K562 (cell line): ENCODE data around the gene SART3. TPM values are rescaled to one million over a fixed set of nuclear protein-coding genes. Genes with fewer than 3 reads are reported as not detected.

ENCODE experiments used
- GTF2A2 ChIP-seq: IDR thresholded peaks from 2 replicates; pipeline ENCODE4 v1.6.1; 2016; ENCODE audit warnings: mild to moderate bottlenecking, missing genetic modification characterization, missing compliant biosample characterization
- JUND ChIP-seq, 2 experiments: IDR thresholded peaks; 2 replicates in 1 of 2; 3 replicates in 1 of 2; pipeline ENCODE4 v1.6.1; 2011; ENCODE audit warnings: borderline replicate concordance in 2 of 2, low read depth in 2 of 2, low read length in 2 of 2, improper control_type of control experiment in 1 of 2, missing biosample characterization in 1 of 2, missing genetic modification characterization in 1 of 2, missing genetic modification reagents in 1 of 2
- MTA3 ChIP-seq: fragments of 450-650 bp; formaldehyde crosslinking; IDR thresholded peaks from 2 replicates; pipeline ENCODE4 v1.6.1; 2017; ENCODE audit warnings: mild to moderate bottlenecking, borderline replicate concordance
- NONO ChIP-seq, 2 experiments: fragments of 200-400 bp in 1 of 2; fragments of 450-650 bp in 1 of 2; formaldehyde crosslinking in 1 of 2; IDR thresholded peaks; 2 replicates each; pipeline ENCODE4 v1.6.1; 2017; ENCODE audit warnings: low read depth in 2 of 2, mild to moderate bottlenecking in 2 of 2, moderate library complexity in 2 of 2, low read length in 1 of 2
- NR2C2 ChIP-seq, 2 experiments: fragments of 200-800 bp in 1 of 2; sonication (Bioruptor generic) in 1 of 2; sonication (generic) in 1 of 2; formaldehyde crosslinking in 1 of 2; IDR thresholded peaks; 2 replicates each; pipeline versions ENCODE4 v1.6.1 to v1.8.0; 2016 to 2022; ENCODE audit warnings: mild to moderate bottlenecking in 1 of 2, missing compliant biosample characterization in 1 of 2, missing genetic modification characterization in 1 of 2, missing genetic modification reagents in 1 of 2
- NRF1 ChIP-seq, 2 experiments: fragments of 450-650 bp; IDR thresholded peaks in 1 of 2; conservative IDR thresholded peaks in 1 of 2; 2 replicates each; pipeline ENCODE4 v1.6.1; 2014; ENCODE audit warnings: mild to moderate bottlenecking in 2 of 2
- POLR2A ChIP-seq: fragments of 450-650 bp; conservative IDR thresholded peaks from 2 replicates; pipeline ENCODE4 v1.6.1; 2016
- RB1 ChIP-seq: fragments of 450-650 bp; IDR thresholded peaks from 2 replicates; pipeline ENCODE4 v1.6.1; 2017; ENCODE audit warnings: low read depth, mild to moderate bottlenecking
- TAF7 ChIP-seq: fragments of 450-650 bp; IDR thresholded peaks from 2 replicates; pipeline ENCODE4 v1.6.1; 2016; ENCODE audit warnings: missing genetic modification characterization, missing compliant biosample characterization
- ZNF174 ChIP-seq: fragments of 250-450 bp; sonication (Bioruptor Pico); IDR thresholded peaks from 2 replicates; pipeline ENCODE4 v1.4.0; 2020; ENCODE audit warnings: mild to moderate bottlenecking
- polyA plus RNA-seq, 8 experiments: library from polyadenylated mRNA; depleted of rRNA in 4 of 8; stranded (reverse) in 5 of 8; unstranded in 3 of 8; fragments of >200 nt; fragmentation: Nextera tagmentation in 2 of 8; fragmentation: Illumina TruSeq in 1 of 8; extraction: Ambion mirVana in 2 of 8; extraction: Trizol in 1 of 8; gene quantifications; 2 replicates each; pipeline versions ENCODE4 v1.2.1 to v1.2.3, GENCODE V29; 2011 to 2014; ENCODE audit warnings: inconsistent platforms in 1 of 8, missing spikeins in 1 of 8
- total RNA-seq, 7 experiments: library from RNA; depleted of rRNA in 6 of 7; stranded (reverse); fragments of >200 nt in 6 of 7; fragmentation: Illumina TruSeq in 2 of 7; extraction: Trizol in 2 of 7; gene quantifications; 2 replicates each; pipeline versions ENCODE4 v1.2.1 to v1.2.3, GENCODE V29; 2011 to 2021; ENCODE audit warnings: low replicate concordance in 1 of 7
- TF ChIP-seq, protein P1 (sequence below): fragments of 150-350 bp; conservative IDR thresholded peaks from 2 replicates; pipeline ENCODE4 v1.6.1; 2014; ENCODE audit warnings: low read length
- TF ChIP-seq, protein P2 (sequence below): sonication (generic); formaldehyde crosslinking; IDR thresholded peaks from 2 replicates; pipeline ENCODE4 v1.8.0; 2022; ENCODE audit warnings: missing genetic modification reagents, mild to moderate bottlenecking, moderate library complexity, borderline replicate concordance
- TF ChIP-seq, protein P3 (sequence below): fragments of 450-650 bp; IDR thresholded peaks from 2 replicates; pipeline ENCODE4 v1.6.1; 2016; ENCODE audit warnings: borderline replicate concordance
- TF ChIP-seq, protein P4 (sequence below), 2 experiments: IDR thresholded peaks; 2 replicates each; pipeline ENCODE4 v1.6.1; 2011; ENCODE audit warnings: borderline replicate concordance in 1 of 2, control low read depth in 1 of 2, low read depth in 1 of 2, low read length in 1 of 2, mild to moderate bottlenecking in 1 of 2, mixed read lengths in 1 of 2, moderate library complexity in 1 of 2; ENCODE audit not compliant: insufficient read depth in 1 of 2, insufficient read length in 1 of 2, poor library complexity in 1 of 2, severe bottlenecking in 1 of 2; ENCODE audit errors: extremely low read depth in 1 of 2
- TF ChIP-seq, protein P5 (sequence below): sonication (generic); formaldehyde crosslinking; IDR thresholded peaks from 2 replicates; pipeline ENCODE4 v1.8.0; 2022; ENCODE audit warnings: mild to moderate bottlenecking, missing genetic modification reagents, borderline replicate concordance

SART3 gene
- total and polyA plus RNA-seq, 9 of the 15 experiments (the other 6 are each of a cell fraction or from before 2014, with no cell fraction given): 8.9 to 167 (median 56.7) TPM

DNA sequence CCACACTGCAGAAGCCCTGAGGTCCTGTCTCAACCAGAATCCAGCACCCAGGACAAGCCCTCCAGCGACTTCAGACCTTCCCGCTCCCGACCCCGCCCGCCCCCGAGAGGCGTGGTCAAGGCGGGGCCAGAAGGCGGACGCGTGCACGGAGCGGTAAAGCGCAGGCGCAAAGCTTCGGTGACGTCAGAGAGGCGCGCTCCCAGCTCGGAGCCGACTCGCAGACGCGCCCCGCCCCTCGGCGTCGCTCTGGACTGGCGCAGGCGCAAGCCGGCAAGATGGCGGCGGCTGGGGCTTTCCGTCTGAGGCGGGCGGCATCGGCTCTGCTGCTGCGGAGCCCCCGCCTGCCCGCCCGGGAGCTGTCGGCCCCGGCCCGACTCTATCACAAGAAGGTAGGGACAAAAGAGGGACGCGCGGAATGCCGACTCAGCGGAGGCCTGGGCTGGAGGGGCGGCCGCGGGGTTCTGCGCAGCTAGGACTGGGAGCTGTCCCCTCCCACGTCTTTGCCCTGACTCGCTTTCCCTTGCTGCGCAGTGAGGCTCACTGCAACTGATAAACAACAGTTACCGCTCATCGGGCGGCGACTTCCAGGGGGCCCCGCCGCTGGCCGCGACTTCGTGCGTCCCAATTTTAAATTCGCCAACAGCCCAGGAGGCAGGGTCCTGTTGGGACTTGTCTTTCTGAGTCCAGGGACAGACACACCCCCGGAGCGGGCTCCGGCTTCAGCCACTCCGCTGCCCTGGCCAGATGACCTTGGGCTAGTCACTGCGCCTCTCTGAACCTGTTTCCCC lies 1.6 kb upstream of the SART3 start, which contains the start of gene ISCU (continued):
- TF ChIP-seq, protein P1, sequence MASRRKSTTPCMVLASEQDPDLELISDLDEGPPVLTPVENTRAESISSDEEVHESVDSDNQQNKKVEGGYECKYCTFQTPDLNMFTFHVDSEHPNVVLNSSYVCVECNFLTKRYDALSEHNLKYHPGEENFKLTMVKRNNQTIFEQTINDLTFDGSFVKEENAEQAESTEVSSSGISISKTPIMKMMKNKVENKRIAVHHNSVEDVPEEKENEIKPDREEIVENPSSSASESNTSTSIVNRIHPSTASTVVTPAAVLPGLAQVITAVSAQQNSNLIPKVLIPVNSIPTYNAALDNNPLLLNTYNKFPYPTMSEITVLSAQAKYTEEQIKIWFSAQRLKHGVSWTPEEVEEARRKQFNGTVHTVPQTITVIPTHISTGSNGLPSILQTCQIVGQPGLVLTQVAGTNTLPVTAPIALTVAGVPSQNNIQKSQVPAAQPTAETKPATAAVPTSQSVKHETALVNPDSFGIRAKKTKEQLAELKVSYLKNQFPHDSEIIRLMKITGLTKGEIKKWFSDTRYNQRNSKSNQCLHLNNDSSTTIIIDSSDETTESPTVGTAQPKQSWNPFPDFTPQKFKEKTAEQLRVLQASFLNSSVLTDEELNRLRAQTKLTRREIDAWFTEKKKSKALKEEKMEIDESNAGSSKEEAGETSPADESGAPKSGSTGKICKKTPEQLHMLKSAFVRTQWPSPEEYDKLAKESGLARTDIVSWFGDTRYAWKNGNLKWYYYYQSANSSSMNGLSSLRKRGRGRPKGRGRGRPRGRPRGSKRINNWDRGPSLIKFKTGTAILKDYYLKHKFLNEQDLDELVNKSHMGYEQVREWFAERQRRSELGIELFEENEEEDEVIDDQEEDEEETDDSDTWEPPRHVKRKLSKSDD: peak; percentile 72; the same call in 1 of the 2 replicates
- TF ChIP-seq NR2C2 (CRISPR knock-in tag; IDR thresholded peaks at IDR 0.05) (peak; percentile 35; the same call in 1 of the 2 replicates), NR2C2 (tag; IDR thresholded peaks at IDR 0.05) (no peak), POLR2A (peak; percentile 87), NONO (IDR thresholded peaks at IDR 0.05; ENCODE audit: low read depth in 2 of 2, low read length in 1 of 2) (peak; percentile 67 to 71; a peak in 2 of 4 replicates), RB1 (peak; percentile 71; the same call in 1 of the 2 replicates), GTF2A2 (tag) (no peak), MTA3 (peak; percentile 46; the same call in 1 of the 2 replicates), ZNF174 (no peak), JUND (IDR thresholded peaks at IDR 0.05; ENCODE audit: borderline replicate concordance, low read depth, low read length) (peak; percentile 71), JUND (tag; IDR thresholded peaks at IDR 0.05; ENCODE audit: borderline replicate concordance, low read depth, low read length) (peak; percentile 45; the same call in 1 of the 3 replicates), NRF1 (conservative IDR thresholded peaks at IDR 0.05 in 1 of 2, IDR thresholded peaks at IDR 0.05 in 1 of 2) (peak; percentile 95 to 96), TAF7 (tag) (peak; percentile 67)
- TF ChIP-seq, protein P2, sequence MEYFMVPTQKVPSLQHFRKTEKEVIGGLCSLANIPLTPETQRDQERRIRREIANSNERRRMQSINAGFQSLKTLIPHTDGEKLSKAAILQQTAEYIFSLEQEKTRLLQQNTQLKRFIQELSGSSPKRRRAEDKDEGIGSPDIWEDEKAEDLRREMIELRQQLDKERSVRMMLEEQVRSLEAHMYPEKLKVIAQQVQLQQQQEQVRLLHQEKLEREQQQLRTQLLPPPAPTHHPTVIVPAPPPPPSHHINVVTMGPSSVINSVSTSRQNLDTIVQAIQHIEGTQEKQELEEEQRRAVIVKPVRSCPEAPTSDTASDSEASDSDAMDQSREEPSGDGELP (CRISPR knock-in tag): peak; percentile 61; the same call in 1 of the 2 replicates
- TF ChIP-seq, protein P3, sequence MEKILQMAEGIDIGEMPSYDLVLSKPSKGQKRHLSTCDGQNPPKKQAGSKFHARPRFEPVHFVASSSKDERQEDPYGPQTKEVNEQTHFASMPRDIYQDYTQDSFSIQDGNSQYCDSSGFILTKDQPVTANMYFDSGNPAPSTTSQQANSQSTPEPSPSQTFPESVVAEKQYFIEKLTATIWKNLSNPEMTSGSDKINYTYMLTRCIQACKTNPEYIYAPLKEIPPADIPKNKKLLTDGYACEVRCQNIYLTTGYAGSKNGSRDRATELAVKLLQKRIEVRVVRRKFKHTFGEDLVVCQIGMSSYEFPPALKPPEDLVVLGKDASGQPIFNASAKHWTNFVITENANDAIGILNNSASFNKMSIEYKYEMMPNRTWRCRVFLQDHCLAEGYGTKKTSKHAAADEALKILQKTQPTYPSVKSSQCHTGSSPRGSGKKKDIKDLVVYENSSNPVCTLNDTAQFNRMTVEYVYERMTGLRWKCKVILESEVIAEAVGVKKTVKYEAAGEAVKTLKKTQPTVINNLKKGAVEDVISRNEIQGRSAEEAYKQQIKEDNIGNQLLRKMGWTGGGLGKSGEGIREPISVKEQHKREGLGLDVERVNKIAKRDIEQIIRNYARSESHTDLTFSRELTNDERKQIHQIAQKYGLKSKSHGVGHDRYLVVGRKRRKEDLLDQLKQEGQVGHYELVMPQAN: peak; percentile 78
- TF ChIP-seq, protein P4, sequence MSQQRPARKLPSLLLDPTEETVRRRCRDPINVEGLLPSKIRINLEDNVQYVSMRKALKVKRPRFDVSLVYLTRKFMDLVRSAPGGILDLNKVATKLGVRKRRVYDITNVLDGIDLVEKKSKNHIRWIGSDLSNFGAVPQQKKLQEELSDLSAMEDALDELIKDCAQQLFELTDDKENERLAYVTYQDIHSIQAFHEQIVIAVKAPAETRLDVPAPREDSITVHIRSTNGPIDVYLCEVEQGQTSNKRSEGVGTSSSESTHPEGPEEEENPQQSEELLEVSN (IDR thresholded peaks at IDR 0.05; ENCODE audit: borderline replicate concordance in 1 of 2, extremely low read depth in 1 of 2, insufficient read depth in 1 of 2, insufficient read length in 1 of 2, low read depth in 1 of 2, low read length in 1 of 2, poor library complexity in 1 of 2, severe bottlenecking in 1 of 2): peak in 1 of 2 experiments; percentile 74
- TF ChIP-seq, protein P5, sequence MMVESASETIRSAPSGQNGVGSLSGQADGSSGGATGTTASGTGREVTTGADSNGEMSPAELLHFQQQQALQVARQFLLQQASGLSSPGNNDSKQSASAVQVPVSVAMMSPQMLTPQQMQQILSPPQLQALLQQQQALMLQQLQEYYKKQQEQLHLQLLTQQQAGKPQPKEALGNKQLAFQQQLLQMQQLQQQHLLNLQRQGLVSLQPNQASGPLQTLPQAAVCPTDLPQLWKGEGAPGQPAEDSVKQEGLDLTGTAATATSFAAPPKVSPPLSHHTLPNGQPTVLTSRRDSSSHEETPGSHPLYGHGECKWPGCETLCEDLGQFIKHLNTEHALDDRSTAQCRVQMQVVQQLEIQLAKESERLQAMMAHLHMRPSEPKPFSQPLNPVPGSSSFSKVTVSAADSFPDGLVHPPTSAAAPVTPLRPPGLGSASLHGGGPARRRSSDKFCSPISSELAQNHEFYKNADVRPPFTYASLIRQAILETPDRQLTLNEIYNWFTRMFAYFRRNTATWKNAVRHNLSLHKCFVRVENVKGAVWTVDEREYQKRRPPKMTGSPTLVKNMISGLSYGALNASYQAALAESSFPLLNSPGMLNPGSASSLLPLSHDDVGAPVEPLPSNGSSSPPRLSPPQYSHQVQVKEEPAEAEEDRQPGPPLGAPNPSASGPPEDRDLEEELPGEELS: 0 out of 2 replicates have a peak, but pooled peaks have one; percentile 68
